Type B pancreatic cell (in vitro differentiated cells): Measurements from ENCODE around the gene OR7D2. TPM values are rescaled to one million over a fixed set of nuclear protein-coding genes. Genes with fewer than 3 reads are reported as not detected.
"Not testable (repeated sequence)": the region's sequence is repeated elsewhere in the genome, so short reads cannot be mapped to it uniquely, and the experiment has no call there.

Experiments used
- DNase-seq: peaks from one replicate; pipeline ENCODE4 v3.0.0; 2021; ENCODE audit warnings: mixed read lengths; ENCODE audit not compliant: unreplicated experiment; ENCODE audit errors: extremely low spot score
- H3K27ac Mint-ChIP-seq: 2 replicates; pipeline ENCODE4 v1.8.0; 2021; ENCODE audit warnings: mild to moderate bottlenecking, mixed read lengths
- H3K27me3 Mint-ChIP-seq: 2 replicates; pipeline ENCODE4 v1.8.0; 2021; ENCODE audit warnings: mixed read lengths
- H3K36me3 Mint-ChIP-seq: 2 replicates; pipeline ENCODE4 v1.8.0; 2021; ENCODE audit warnings: mixed read lengths
- H3K4me1 Mint-ChIP-seq: one replicate; pipeline ENCODE4 v1.8.0; 2021; ENCODE audit warnings: mixed read lengths; ENCODE audit not compliant: unreplicated experiment
- H3K4me3 Mint-ChIP-seq: 2 replicates; pipeline ENCODE4 v1.8.0; 2021; ENCODE audit warnings: mild to moderate bottlenecking, mixed read lengths
- H3K9me3 Mint-ChIP-seq: 2 replicates; pipeline ENCODE4 v1.8.0; 2021; ENCODE audit warnings: mixed read lengths
- CTCF ChIP-seq: fragments of 200-600 bp; sonication (generic); conservative IDR thresholded peaks from 2 replicates; pipeline ENCODE4 v1.5.0; 2021; ENCODE audit warnings: antibody characterized with exemption, mild to moderate bottlenecking
- total RNA-seq: library from RNA; stranded (reverse); gene quantifications from 2 replicates; pipeline ENCODE4 v1.2.1, GENCODE V29; 2021; ENCODE audit warnings: low replicate concordance

OR7D2 gene
- total RNA-seq, 1 donor from 2014 or later: 1.3 TPM

- no peak for DNase-seq
- Mint-ChIP-seq H3K4me3 (no peak overlapping the region), H3K9me3 (no peaks in the 10 kb centered on the region), H3K4me1 (no peaks in the 10 kb centered on the region), H3K36me3 (peaks cover 26% of the 10 kb centered on the region), H3K27me3 (no peaks in the 10 kb centered on the region), H3K27ac (no peak overlapping the region)
- TF ChIP-seq CTCF: no peak
These were observed 11.9 kb upstream of the OR7D2 start for GRCh38 chr19:9166846-9167245.

- Mint-ChIP-seq H3K4me3 (no peak overlapping the region), H3K9me3 (no peaks in the 10 kb centered on the region), H3K27me3 (no peaks in the 10 kb centered on the region), H3K36me3 (peaks cover 4% of the 10 kb centered on the region), H3K4me1 (no peaks in the 10 kb centered on the region), H3K27ac (no peak overlapping the region)
- DNase-seq: no peak
- no peak for TF ChIP-seq CTCF
These were observed 7.3 kb upstream of the OR7D2 start for GRCh38 chr19:9171393-9171991.

- no peak for TF ChIP-seq CTCF
- Mint-ChIP-seq H3K9me3 (no peaks in the 10 kb centered on the region), H3K36me3 (peaks cover 8% of the 10 kb centered on the region), H3K27me3 (no peaks in the 10 kb centered on the region), H3K4me1 (no peaks in the 10 kb centered on the region), H3K4me3 (no peak overlapping the region), H3K27ac (no peak overlapping the region)
- no peak for DNase-seq
These were observed 3.5 kb upstream of the OR7D2 start for GRCh38 chr19:9175326-9175725.

GRCh38 chr19:9183000-9183399, 4.2 kb downstream of the OR7D2 start:
- Mint-ChIP-seq H3K4me3 (no peak overlapping the region), H3K27me3 (no peaks in the 10 kb centered on the region), H3K4me1 (no peaks in the 10 kb centered on the region), H3K36me3 (peaks cover 9% of the 10 kb centered on the region), H3K27ac (no peak overlapping the region), H3K9me3 (peaks cover 5% of the 10 kb centered on the region)
- no peak for TF ChIP-seq CTCF
- DNase-seq: no peak

GRCh38 chr19:9187191-9187590, 8.4 kb downstream of the OR7D2 start:
- Mint-ChIP-seq H3K36me3 (peaks cover 9% of the 10 kb centered on the region), H3K4me3 (no peak overlapping the region), H3K4me1 (no peaks in the 10 kb centered on the region), H3K27ac (no peak overlapping the region), H3K27me3 (no peaks in the 10 kb centered on the region), H3K9me3 (peaks cover 5% of the 10 kb centered on the region)
- no peak for TF ChIP-seq CTCF
- no peak for DNase-seq

GRCh38 chr19:9189535-9189934, 10.8 kb downstream of the OR7D2 start:
- Mint-ChIP-seq H3K9me3 (peaks cover 5% of the 10 kb centered on the region), H3K36me3 (peaks cover 9% of the 10 kb centered on the region), H3K4me1 (no peaks in the 10 kb centered on the region), H3K27ac (no peak overlapping the region), H3K27me3 (no peaks in the 10 kb centered on the region), H3K4me3 (no peak overlapping the region)
- no peak for TF ChIP-seq CTCF
- no peak for DNase-seq

- not testable (repeated sequence) for DNase-seq, H3K4me3 Mint-ChIP-seq, H3K27me3 Mint-ChIP-seq, H3K36me3 Mint-ChIP-seq, H3K4me1 Mint-ChIP-seq, H3K9me3 Mint-ChIP-seq, H3K27ac Mint-ChIP-seq
These were observed 19.3 kb downstream of the OR7D2 start for GRCh38 chr19:9198044-9198443.
